Raji (cell line): Measurements from ENCODE around the gene GJD4.

ENCODE experiments used
- POLR2A ChIP-seq: IDR thresholded peaks from 2 replicates; pipeline ENCODE4 v1.6.1; 2011; ENCODE audit warnings: low read depth, low read length, control low read depth; ENCODE audit not compliant: insufficient read depth

GJD4 gene

GRCh38 chr10:35605191-35605590 lies at the start of gene GJD4:
GJD4 (plus strand) TSS chr10:35605341; CDS start chr10:35605568, 227 bp downstream.
- TF ChIP-seq POLR2A, result no peak

- no peak for TF ChIP-seq POLR2A
These were observed 48.9 kb upstream of the GJD4 start for GRCh38 chr10:35555962-35556930.

GRCh38 chr10:35558276-35558675 lies 46.9 kb upstream of the GJD4 start:
- no peak for TF ChIP-seq POLR2A

GRCh38 chr10:35559416-35559815 lies 45.7 kb upstream of the GJD4 start:
- TF ChIP-seq POLR2A, result no peak

DNA sequence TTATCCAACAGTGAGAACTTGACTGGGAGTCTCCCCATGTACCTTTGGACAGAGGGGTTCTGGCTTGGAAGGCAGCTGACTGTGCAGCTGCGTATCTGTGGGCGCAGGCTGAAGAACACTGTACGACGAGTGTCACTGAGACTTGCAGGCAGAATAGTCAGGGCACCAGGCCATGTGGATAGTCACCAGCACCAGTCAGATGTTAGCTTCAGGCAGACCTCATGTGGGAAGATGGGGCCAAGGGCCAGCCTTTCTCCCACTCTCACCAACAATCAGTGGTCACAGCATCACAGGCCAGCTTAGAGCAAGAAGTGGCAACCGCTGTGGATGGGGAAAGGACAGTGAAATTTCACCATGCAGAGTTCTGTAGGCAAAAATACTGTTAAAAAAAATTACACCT lies 43.4 kb upstream of the GJD4 start:
- no peak for TF ChIP-seq POLR2A

DNA sequence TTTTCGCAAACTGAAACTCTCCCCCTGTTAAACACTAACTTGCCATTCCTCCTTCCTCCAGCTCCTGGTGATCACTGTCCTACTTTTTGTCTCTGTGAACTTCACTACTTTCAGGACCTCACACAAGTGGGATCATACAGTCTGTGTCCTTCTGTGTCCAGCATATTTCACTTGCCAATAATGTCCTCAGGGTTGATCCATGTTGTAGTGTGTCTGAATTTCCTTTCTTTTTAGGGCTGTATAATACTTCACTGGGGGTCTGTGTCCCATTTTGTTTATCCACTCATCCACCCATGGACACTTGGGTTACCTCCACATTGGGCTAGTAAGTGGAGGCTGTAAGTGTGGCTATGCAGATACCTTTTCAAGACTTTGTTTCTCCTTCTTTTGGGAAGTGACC lies 42.7 kb upstream of the GJD4 start:
- no peak for TF ChIP-seq POLR2A

- no peak for TF ChIP-seq POLR2A
These were observed 41.8 kb upstream of the GJD4 start for GRCh38 chr10:35563261-35563891.

GRCh38 chr10:35564341-35564968 lies 40.7 kb upstream of the GJD4 start:
- no peak for TF ChIP-seq POLR2A

DNA sequence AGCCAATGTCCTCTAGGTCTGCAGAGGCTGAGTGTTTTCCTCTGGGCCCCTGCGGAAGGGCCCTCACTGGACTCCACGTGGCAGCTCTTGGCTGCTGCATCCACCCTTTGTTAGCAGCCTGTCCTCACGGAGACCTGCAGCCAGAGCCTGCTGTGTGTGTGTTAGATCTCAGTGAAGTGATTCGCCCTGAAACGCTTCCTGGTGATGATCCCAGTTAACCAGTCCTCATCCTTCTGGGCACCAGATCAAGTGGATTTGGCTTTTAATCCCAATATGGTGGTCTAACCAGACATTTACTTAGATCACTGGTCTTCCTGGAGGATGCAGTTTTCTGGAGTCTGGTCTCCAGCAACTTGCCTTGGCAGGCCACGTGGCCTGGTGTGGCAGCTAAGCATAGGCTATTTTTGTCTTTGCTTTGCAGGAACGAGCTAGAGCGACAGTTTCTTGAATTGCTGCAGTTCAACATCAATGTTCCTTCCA lies 39.5 kb upstream of the GJD4 start:
- no peak for TF ChIP-seq POLR2A

- TF ChIP-seq POLR2A, result no peak
These were observed 37.2 kb upstream of the GJD4 start for GRCh38 chr10:35567951-35568350.

GRCh38 chr10:35568483-35569015 lies 36.6 kb upstream of the GJD4 start:
- no peak for TF ChIP-seq POLR2A

- no peak for TF ChIP-seq POLR2A
These were observed 35.9 kb upstream of the GJD4 start for GRCh38 chr10:35569111-35569707.

DNA sequence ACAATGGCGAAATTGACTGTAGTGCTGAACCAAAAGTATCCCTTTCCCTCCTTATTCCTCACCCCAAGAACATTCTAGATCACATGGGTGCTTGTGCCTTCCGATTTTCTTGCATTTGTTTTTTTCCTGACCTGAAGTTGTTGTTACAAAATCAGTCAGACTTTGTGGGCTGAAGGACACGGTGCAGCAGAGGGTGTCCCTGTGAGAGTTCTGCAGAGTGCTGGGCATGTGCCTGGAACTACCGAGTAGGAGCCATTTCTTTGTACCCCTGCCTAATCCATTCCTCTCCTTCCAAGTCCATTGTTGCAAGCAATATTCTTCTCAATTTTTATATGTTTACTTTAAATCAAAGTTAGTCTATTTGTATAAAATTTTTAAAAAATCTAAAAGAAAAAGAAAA lies 35.3 kb upstream of the GJD4 start:
- no peak for TF ChIP-seq POLR2A

DNA sequence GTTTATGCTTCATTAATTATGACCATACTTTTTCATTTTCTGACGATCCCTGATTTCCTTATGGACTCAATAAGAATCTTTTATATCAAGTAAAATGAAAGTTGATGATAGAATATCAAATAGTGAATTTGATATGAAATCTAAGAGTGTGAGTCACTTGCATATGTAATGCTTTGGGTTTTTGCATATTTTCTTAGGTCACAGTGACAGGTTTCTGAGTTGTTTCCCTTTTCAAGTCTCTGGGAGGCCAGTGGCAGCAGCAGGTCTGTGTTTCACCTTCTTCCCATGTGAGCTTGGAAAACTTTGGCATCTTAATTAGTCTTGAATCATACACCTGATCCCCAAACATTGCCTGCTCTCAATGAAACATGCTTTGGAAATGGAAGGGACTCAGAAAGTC lies 34.7 kb upstream of the GJD4 start:
- no peak for TF ChIP-seq POLR2A

GRCh38 chr10:35572583-35572982 lies 32.6 kb upstream of the GJD4 start:
- TF ChIP-seq POLR2A, result no peak

DNA sequence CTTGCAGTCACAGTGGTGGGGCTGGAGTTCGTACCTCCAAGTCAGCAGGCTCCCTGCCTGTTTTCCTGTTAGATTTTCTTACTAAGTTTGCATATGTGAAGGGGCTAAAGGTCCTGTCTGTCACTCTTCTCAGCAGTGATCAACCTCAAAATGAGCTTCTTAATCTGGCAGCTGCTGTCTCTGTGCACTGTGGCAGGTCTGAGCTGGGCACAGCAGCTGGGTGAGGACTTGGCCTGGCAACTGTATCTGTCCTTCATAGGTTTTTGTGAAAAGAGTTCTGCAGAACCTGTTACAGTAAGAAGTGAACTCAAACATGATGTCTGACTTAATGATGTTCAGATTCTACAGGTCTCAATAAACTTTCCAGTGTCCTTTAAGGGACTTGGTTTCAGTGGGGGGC lies 31.3 kb upstream of the GJD4 start:
- TF ChIP-seq POLR2A, result no peak

DNA sequence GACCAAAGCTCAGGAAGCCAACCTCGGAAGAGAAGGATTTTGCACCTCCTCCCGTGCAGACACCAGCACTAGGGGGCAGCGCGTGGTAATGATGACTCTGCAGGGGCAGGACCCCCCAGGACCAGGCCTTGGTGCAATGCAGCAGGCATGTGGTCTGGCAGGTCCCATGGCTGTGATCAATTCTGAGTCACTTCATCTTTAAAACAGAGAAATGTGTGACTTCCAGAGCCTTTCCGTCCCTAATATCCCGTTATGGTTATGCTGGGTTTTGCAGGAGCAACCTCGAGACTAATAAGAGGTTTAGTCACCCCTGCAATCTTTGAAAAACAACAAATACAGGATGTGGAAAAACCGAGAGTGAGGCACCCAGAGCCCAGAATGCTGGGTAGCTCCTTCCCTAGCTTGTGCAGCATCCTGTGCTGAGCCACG lies 30.2 kb upstream of the GJD4 start:
- TF ChIP-seq POLR2A, result no peak
